Measurements from ENCODE around the gene DIDO1. TPM values are rescaled to one million over a fixed set of nuclear protein-coding genes. Genes with fewer than 3 reads are reported as not detected.
A peak's percentile ranks its signal among the peaks of the same experiment; 100 is the strongest.

The DIDO1 gene
- total and polyA plus RNA-seq, 2 of the 13 experiments (the other 11 are each of a cell fraction or from before 2014, with no cell fraction given) = 75.0 to 75.1 TPM

DNA sequence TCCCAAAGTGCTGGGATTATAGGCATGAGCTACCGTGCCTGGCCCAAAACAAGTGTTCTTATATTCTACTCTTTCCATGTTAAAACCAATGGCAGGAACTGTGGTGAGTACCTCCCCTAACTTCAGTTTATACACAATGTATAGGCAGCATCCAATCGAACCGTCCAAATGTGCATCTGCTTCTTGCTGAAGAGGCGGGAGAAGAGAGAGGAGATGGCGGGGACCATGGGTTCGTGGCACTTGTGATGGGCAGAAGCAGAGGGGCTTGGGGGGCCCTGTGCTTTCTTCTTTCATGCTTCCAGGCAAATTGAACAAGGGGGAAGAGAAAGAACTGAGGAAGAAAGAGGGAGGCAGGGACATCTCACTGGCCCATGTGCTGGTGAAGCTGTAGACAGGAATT lies 53.4 kb downstream of the DIDO1 start (continued):
- TF ChIP-seq, protein P1, sequence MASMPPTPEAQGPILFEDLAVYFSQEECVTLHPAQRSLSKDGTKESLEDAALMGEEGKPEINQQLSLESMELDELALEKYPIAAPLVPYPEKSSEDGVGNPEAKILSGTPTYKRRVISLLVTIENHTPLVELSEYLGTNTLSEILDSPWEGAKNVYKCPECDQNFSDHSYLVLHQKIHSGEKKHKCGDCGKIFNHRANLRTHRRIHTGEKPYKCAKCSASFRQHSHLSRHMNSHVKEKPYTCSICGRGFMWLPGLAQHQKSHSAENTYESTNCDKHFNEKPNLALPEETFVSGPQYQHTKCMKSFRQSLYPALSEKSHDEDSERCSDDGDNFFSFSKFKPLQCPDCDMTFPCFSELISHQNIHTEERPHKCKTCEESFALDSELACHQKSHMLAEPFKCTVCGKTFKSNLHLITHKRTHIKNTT (CRISPR knock-in tag; IDR thresholded peaks at IDR 0.05) = no peak
- TF ChIP-seq AGO2 (optimal IDR thresholded peaks at IDR 0.05; ENCODE audit: low read depth, low read length) (no peak), HMGA1 (CRISPR knock-in tag; conservative IDR thresholded peaks at IDR 0.05) (no peak), RFX5 (IDR thresholded peaks at IDR 0.05; ENCODE audit: low read depth, low read length) (no peak), ZBTB7B (CRISPR knock-in tag; IDR thresholded peaks at IDR 0.05) (no peak), GFI1 (CRISPR knock-in tag; IDR thresholded peaks at IDR 0.05; ENCODE audit: borderline replicate concordance) (no peak), SAFB2 (CRISPR knock-in tag; IDR thresholded peaks at IDR 0.05; ENCODE audit: borderline replicate concordance, low read depth) (no peak), KLF15 (CRISPR knock-in tag; IDR thresholded peaks at IDR 0.05; ENCODE audit: borderline replicate concordance) (no peak), HES4 (CRISPR knock-in tag; IDR thresholded peaks at IDR 0.05; ENCODE audit: borderline replicate concordance) (no peak), POLR2AphosphoS2 (IDR thresholded peaks at IDR 0.05; ENCODE audit: low read depth, low read length) (no peak), HNF4G (IDR thresholded peaks at IDR 0.05; ENCODE audit: borderline replicate concordance, low read depth, low read length) (no peak), HNF4G (CRISPR knock-in tag; IDR thresholded peaks at IDR 0.05; ENCODE audit: borderline replicate concordance, low read depth) (no peak), HDAC6 (IDR thresholded peaks at IDR 0.05; ENCODE audit: low read depth, low read length) (no peak), ZNF552 (CRISPR knock-in tag; IDR thresholded peaks at IDR 0.05; ENCODE audit: borderline replicate concordance) (no peak), AHR (CRISPR knock-in tag; IDR thresholded peaks at IDR 0.05) (no peak), TOPORS (CRISPR knock-in tag; IDR thresholded peaks at IDR 0.05) (no peak), ZNF512B (CRISPR knock-in tag; IDR thresholded peaks at IDR 0.05; ENCODE audit: borderline replicate concordance) (0 out of 2 replicates have a peak, but pooled peaks have one; percentile 45)
- TF ChIP-seq, protein P2, sequence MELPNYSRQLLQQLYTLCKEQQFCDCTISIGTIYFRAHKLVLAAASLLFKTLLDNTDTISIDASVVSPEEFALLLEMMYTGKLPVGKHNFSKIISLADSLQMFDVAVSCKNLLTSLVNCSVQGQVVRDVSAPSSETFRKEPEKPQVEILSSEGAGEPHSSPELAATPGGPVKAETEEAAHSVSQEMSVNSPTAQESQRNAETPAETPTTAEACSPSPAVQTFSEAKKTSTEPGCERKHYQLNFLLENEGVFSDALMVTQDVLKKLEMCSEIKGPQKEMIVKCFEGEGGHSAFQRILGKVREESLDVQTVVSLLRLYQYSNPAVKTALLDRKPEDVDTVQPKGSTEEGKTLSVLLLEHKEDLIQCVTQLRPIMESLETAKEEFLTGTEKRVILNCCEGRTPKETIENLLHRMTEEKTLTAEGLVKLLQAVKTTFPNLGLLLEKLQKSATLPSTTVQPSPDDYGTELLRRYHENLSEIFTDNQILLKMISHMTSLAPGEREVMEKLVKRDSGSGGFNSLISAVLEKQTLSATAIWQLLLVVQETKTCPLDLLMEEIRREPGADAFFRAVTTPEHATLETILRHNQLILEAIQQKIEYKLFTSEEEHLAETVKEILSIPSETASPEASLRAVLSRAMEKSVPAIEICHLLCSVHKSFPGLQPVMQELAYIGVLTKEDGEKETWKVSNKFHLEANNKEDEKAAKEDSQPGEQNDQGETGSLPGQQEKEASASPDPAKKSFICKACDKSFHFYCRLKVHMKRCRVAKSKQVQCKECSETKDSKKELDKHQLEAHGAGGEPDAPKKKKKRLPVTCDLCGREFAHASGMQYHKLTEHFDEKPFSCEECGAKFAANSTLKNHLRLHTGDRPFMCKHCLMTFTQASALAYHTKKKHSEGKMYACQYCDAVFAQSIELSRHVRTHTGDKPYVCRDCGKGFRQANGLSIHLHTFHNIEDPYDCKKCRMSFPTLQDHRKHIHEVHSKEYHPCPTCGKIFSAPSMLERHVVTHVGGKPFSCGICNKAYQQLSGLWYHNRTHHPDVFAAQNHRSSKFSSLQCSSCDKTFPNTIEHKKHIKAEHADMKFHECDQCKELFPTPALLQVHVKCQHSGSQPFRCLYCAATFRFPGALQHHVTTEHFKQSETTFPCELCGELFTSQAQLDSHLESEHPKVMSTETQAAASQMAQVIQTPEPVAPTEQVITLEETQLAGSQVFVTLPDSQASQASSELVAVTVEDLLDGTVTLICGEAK (IDR thresholded peaks at IDR 0.05) = no peak
- TF ChIP-seq, protein P2 (CRISPR knock-in tag; IDR thresholded peaks at IDR 0.05) = no peak

Measured in HepG2 (cell line).